Measurements from ENCODE around the gene TMEM235. TPM values are rescaled to one million over a fixed set of nuclear protein-coding genes. Genes with fewer than 3 reads are reported as not detected.

TMEM235 gene
- total RNA-seq, 1 donor from 2014 or later = not detected

DNA sequence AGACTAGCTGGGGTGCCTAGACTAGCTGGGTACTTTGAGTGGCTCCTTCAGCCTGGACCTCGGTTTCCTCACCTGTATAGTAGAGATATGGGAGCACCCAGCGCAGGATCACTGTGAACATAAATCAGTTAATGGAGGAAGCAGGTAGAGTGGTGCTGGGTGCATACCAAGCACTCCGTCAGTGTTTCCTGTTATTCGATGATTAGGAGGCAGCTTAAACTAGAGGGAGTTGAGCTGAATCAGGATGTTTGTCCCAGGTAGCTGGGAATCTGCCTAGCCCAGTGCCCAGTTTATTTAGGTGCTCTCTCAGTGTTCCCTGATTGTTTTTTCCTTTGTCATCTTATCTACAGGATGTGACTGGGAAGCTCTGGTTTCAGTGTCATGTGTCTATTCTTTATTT is 8.4 kb upstream of the TMEM235 start:
- TF ChIP-seq, protein P1, sequence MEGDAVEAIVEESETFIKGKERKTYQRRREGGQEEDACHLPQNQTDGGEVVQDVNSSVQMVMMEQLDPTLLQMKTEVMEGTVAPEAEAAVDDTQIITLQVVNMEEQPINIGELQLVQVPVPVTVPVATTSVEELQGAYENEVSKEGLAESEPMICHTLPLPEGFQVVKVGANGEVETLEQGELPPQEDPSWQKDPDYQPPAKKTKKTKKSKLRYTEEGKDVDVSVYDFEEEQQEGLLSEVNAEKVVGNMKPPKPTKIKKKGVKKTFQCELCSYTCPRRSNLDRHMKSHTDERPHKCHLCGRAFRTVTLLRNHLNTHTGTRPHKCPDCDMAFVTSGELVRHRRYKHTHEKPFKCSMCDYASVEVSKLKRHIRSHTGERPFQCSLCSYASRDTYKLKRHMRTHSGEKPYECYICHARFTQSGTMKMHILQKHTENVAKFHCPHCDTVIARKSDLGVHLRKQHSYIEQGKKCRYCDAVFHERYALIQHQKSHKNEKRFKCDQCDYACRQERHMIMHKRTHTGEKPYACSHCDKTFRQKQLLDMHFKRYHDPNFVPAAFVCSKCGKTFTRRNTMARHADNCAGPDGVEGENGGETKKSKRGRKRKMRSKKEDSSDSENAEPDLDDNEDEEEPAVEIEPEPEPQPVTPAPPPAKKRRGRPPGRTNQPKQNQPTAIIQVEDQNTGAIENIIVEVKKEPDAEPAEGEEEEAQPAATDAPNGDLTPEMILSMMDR (IDR thresholded peaks at IDR 0.05; ENCODE audit: insufficient read depth, low read length, poor library complexity, severe bottlenecking) = no peak
- H3K36me3 ChIP-seq (ENCODE audit: control insufficient read depth, insufficient read depth, low read length) = no peaks in the 10 kb centered on the region
- H3K27me3 ChIP-seq (ENCODE audit: control insufficient read depth, insufficient read depth, low read length) = no peaks in the 10 kb centered on the region
- no peak for DNase-seq (ENCODE audit: low read depth)
- no peak overlapping the region for H3K4me3 ChIP-seq (ENCODE audit: low read depth, low read length)

GRCh38 chr17:78223765-78224164 is 7.7 kb upstream of the TMEM235 start:
- Histone ChIP-seq H3K36me3 (ENCODE audit: control insufficient read depth, insufficient read depth, low read length) (no peaks in the 10 kb centered on the region), H3K27me3 (ENCODE audit: control insufficient read depth, insufficient read depth, low read length) (no peaks in the 10 kb centered on the region), H3K4me3 (ENCODE audit: low read depth, low read length) (no peak overlapping the region)
- DNase-seq (ENCODE audit: low read depth) = no peak
- TF ChIP-seq, protein P1 (IDR thresholded peaks at IDR 0.05; ENCODE audit: insufficient read depth, low read length, poor library complexity, severe bottlenecking) = no peak

- Histone ChIP-seq H3K4me3 (ENCODE audit: low read depth, low read length) (no peak overlapping the region), H3K36me3 (ENCODE audit: control insufficient read depth, insufficient read depth, low read length) (no peaks in the 10 kb centered on the region), H3K27me3 (ENCODE audit: control insufficient read depth, insufficient read depth, low read length) (no peaks in the 10 kb centered on the region)
- DNase-seq (ENCODE audit: low read depth) = no peak
- TF ChIP-seq, protein P1 (IDR thresholded peaks at IDR 0.05; ENCODE audit: insufficient read depth, low read length, poor library complexity, severe bottlenecking) = no peak
Measured at GRCh38 chr17:78224231-78225087, 7.0 kb upstream of the TMEM235 start.

GRCh38 chr17:78225088-78225865 is 6.2 kb upstream of the TMEM235 start:
- no peaks in the 10 kb centered on the region for H3K36me3 ChIP-seq (ENCODE audit: control insufficient read depth, insufficient read depth, low read length)

DNA sequence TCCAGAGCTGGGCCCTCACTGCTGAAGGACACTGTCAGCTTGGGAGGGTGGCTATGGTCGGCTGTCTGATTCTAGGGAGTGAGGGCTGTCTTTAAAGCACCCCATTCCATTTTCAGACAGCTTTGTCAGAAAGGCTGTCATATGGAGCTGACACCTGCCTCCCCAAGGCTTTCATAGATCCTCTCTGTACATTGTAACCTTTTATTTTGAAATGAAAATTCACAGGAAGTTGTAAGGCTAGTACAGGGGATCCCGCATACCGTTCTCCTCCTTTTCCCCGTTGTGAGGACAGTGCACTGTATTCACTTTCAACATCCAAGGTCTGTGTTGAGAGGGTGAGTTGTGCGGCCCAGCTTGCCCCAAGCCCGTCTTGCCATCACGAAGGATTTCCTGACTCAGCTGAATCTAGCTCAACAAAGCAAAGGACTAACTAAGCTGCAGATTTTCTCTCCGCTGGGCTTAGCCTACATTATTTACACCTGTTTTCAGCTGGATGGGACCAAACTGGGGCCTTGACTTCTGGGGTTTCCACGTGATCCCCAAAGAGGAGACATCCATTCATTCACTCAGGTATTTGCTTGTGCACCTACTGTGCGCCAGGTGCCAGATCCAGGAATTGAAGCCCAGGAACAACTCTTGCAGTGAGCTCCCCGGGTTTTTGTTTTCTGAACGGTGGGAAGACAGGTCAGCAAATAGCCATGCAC is 5.2 kb upstream of the TMEM235 start:
- Histone ChIP-seq H3K36me3 (ENCODE audit: control insufficient read depth, insufficient read depth, low read length) (no peaks in the 10 kb centered on the region), H3K27me3 (ENCODE audit: control insufficient read depth, insufficient read depth, low read length) (peaks cover 11% of the 10 kb centered on the region), H3K4me3 (ENCODE audit: low read depth, low read length) (no peak overlapping the region)
- TF ChIP-seq, protein P1 (IDR thresholded peaks at IDR 0.05; ENCODE audit: insufficient read depth, low read length, poor library complexity, severe bottlenecking) = no peak
- DNase-seq (ENCODE audit: low read depth) = no peak

More at GRCh38 chr17:78225088-78225865, 6.2 kb upstream of the TMEM235 start:
- Histone ChIP-seq H3K27me3 (ENCODE audit: control insufficient read depth, insufficient read depth, low read length) (peaks cover 1% of the 10 kb centered on the region), H3K4me3 (ENCODE audit: low read depth, low read length) (no peak overlapping the region)
- TF ChIP-seq, protein P1 (IDR thresholded peaks at IDR 0.05; ENCODE audit: insufficient read depth, low read length, poor library complexity, severe bottlenecking) = no peak
- DNase-seq (ENCODE audit: low read depth) = no peak

All from kidney epithelial cell (primary cell).